Stimulated activated CD4-positive, alpha-beta T cell treated with anti-CD3 and anti-CD28 coated beads, Interleukin-1b, Interleukin-23, amount 100 ng/mL, for 1 hour (primary cell): ENCODE data around the gene MAN1C1.
"Not testable (repeated sequence)": the region's sequence is repeated elsewhere in the genome, so short reads cannot be mapped to it uniquely, and the experiment has no call there.

ENCODE experiments used
- DNase-seq, 2 donors: peaks; one replicate each; pipeline ENCODE4 v3.0.0-alpha.2; 2020; ENCODE audit warnings: low read depth in 2 of 2

The MAN1C1 gene

GRCh38 chr1:25634896-25635295, 18.3 kb downstream of the MAN1C1 start:
- no peak for DNase-seq

GRCh38 chr1:25636141-25636540, 19.6 kb downstream of the MAN1C1 start:
- DNase-seq = not testable (repeated sequence)

GRCh38 chr1:25640646-25641328, 24.2 kb downstream of the MAN1C1 start:
- no peak for DNase-seq

- DNase-seq = no peak
These were observed 24.7 kb downstream of the MAN1C1 start for GRCh38 chr1:25641329-25641725.

- no peak for DNase-seq
These were observed 25.5 kb downstream of the MAN1C1 start for GRCh38 chr1:25641931-25642573.

GRCh38 chr1:25642574-25643108, 26.1 kb downstream of the MAN1C1 start:
- peak in 1 of 2 donors; percentile 28 for DNase-seq

GRCh38 chr1:25643929-25644328, 27.3 kb downstream of the MAN1C1 start:
- DNase-seq = no peak

GRCh38 chr1:25644962-25645361, 28.4 kb downstream of the MAN1C1 start:
- no peak for DNase-seq

GRCh38 chr1:25645637-25646400, 29.2 kb downstream of the MAN1C1 start:
- no peak for DNase-seq

GRCh38 chr1:25647106-25647505, 30.5 kb downstream of the MAN1C1 start:
- no peak for DNase-seq

- DNase-seq = no peak
These were observed 31.3 kb downstream of the MAN1C1 start for GRCh38 chr1:25647863-25648262.

- no peak for DNase-seq
These were observed 32.3 kb downstream of the MAN1C1 start for GRCh38 chr1:25648681-25649440.

- DNase-seq = no peak
These were observed 33.1 kb downstream of the MAN1C1 start for GRCh38 chr1:25649505-25650288.

GRCh38 chr1:25650289-25650576, 33.6 kb downstream of the MAN1C1 start:
- DNase-seq = no peak

GRCh38 chr1:25651036-25651640, 34.5 kb downstream of the MAN1C1 start:
- DNase-seq = no peak

GRCh38 chr1:25651824-25652741, 35.5 kb downstream of the MAN1C1 start:
- DNase-seq = no peak

GRCh38 chr1:25653558-25653957, 37.0 kb downstream of the MAN1C1 start:
- no peak for DNase-seq

GRCh38 chr1:25654109-25654660, 37.6 kb downstream of the MAN1C1 start:
- no peak for DNase-seq

- no peak for DNase-seq
These were observed 40.7 kb downstream of the MAN1C1 start for GRCh38 chr1:25657121-25657882.
